Common myeloid progenitor, CD34-positive (primary cell): Measurements from ENCODE around the gene GRIK1.
A peak's percentile ranks its signal among the peaks of the same experiment; 100 is the strongest.

ENCODE experiments used
- CTCF ChIA-PET: fragments of 350-600 bp; sonication (Branson Sonifier 250); formaldehyde crosslinking; loops from one replicate; lab custom pipeline; 2021; ENCODE audit warnings: antibody characterized with exemption; lab: Charles Lee
- POLR2A ChIA-PET: fragments of 350-600 bp; sonication (Branson Sonifier 250); formaldehyde crosslinking; loops from one replicate; lab custom pipeline; 2021; ENCODE audit warnings: antibody characterized with exemption; lab: Charles Lee
- DNase-seq, 3 donors: peaks; one replicate each; pipeline versions ENCODE4 v3.0.0 to v3.0.0-alpha.2; 2013
- H3K27ac ChIP-seq, 2 experiments: 1 replicate in 1 of 2; 2 replicates in 1 of 2; pipeline ENCODE4 v1.7.0; 2013; ENCODE audit warnings: inconsistent platforms in 2 of 2, low read length in 2 of 2, mild to moderate bottlenecking in 2 of 2, low read depth in 1 of 2, moderate library complexity in 1 of 2; ENCODE audit not compliant: severe bottlenecking in 2 of 2, insufficient read depth in 1 of 2, poor library complexity in 1 of 2
- H3K27me3 ChIP-seq, 5 experiments: replicated peaks in 2 of 5; 1 replicate in 3 of 5; 2 replicates in 2 of 5; pipeline versions ENCODE4 v1.6.1 to v1.7.0; 2013; ENCODE audit warnings: low read length in 4 of 5, mild to moderate bottlenecking in 2 of 5, moderate library complexity in 2 of 5, inconsistent platforms in 1 of 5; ENCODE audit not compliant: insufficient read depth in 5 of 5, control insufficient read depth in 4 of 5
- H3K36me3 ChIP-seq, 4 experiments: 1 replicate in 2 of 4; 2 replicates in 2 of 4; pipeline versions ENCODE4 v1.6.1 to v1.7.0; 2013; ENCODE audit warnings: low read length in 3 of 4, control low read depth in 1 of 4, mild to moderate bottlenecking in 1 of 4; ENCODE audit not compliant: control insufficient read depth in 4 of 4, insufficient read depth in 4 of 4
- H3K4me1 ChIP-seq, 4 experiments: 1 replicate in 3 of 4; 2 replicates in 1 of 4; pipeline versions ENCODE4 v1.6.1 to v1.7.1; 2013; ENCODE audit warnings: low read length in 3 of 4, mild to moderate bottlenecking in 3 of 4, control low read depth in 1 of 4, inconsistent platforms in 1 of 4, moderate library complexity in 1 of 4; ENCODE audit not compliant: control insufficient read depth in 4 of 4, insufficient read depth in 4 of 4; ENCODE audit errors: control extremely low read depth in 1 of 4
- H3K4me3 ChIP-seq, 7 experiments: 1 replicate in 4 of 7; 2 replicates in 3 of 7; pipeline versions ENCODE4 v1.5.1 to v1.7.0; 2013; ENCODE audit warnings: mild to moderate bottlenecking in 7 of 7, low read length in 6 of 7, moderate library complexity in 6 of 7, inconsistent platforms in 2 of 7, low read depth in 2 of 7, control low read depth in 1 of 7; ENCODE audit not compliant: insufficient read depth in 4 of 7, control insufficient read depth in 1 of 7; ENCODE audit errors: extremely low read depth in 1 of 7
- H3K9me3 ChIP-seq, 5 experiments: 1 replicate in 4 of 5; 2 replicates in 1 of 5; pipeline versions ENCODE4 v1.6.1 to v1.7.1; 2013; ENCODE audit warnings: low read length in 4 of 5, mild to moderate bottlenecking in 2 of 5, inconsistent platforms in 1 of 5, low read depth in 1 of 5, moderate library complexity in 1 of 5; ENCODE audit not compliant: control insufficient read depth in 4 of 5, insufficient read depth in 2 of 5; ENCODE audit errors: control extremely low read depth in 1 of 5
- WGBS: methylation state at CpG from one replicate; pipeline ENCODE4 v1.1.5; 2013; ENCODE audit not compliant: insufficient coverage; 5-methylcytosine and 5-hydroxymethylcytosine counted together

The GRIK1 gene

DNA sequence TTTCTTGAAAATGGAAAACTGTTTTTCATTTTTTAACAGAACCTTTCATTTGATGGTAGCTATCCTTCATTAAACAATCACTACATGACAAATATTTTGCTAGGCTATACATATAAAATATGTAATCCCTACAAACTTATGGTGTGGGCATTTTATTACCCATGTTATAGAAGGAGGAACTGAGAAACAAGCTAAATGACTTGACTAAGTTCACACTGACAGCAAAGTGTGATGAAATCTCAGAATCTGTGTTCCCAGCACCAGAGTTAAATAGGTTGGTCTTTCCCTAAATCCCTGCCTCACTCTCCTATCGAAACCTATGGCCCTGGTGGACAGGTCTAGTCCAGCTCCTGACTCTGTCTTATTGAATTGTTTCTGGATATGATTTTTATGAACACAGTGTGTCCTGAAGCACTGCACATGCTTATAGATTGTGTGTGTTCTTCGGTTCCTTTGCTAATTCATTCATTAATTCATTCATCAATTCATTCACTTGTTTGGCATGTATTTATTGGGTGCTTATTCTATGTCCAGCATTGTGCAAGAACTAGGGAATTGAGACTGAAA lies 301.0 kb downstream of the GRIK1 start:
- H3K27me3 ChIP-seq: no peaks in the 10 kb centered on the region

DNA sequence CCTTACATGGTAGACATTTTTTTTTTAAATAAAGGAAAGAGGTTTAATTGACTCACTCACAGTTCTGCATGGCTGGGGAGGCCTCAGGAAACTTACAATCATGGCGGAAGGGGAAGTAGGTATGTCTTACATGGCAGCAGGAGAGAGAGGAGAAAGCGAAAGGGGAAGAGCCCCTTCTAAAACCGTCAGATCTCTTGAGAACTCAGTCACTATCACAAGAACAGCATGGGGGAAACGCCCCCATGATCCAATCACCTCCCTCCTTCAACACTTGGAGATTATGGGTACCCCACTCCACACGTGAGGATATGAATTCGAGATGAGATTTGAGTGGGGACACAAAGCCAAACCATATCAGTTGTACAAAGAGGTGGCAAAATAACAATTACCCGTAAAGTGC lies 301.7 kb downstream of the GRIK1 start:
- ChIA-PET POLR2A (no interaction called here), CTCF (no interaction called here)
- peak in 2 of 3 donors; percentile 34 to 45 for DNase-seq
- Histone ChIP-seq H3K4me3 (no peak overlapping the region), H3K36me3 (no peaks in the 10 kb centered on the region), H3K27me3 (no peaks in the 10 kb centered on the region), H3K9me3 (peaks cover 0 to 3% (median 0%) of the 10 kb centered on the region in 5 experiments), H3K27ac (no peak overlapping the region), H3K4me1 (peaks cover 9 to 21% (median 13%) of the 10 kb centered on the region in 4 experiments)
- whole genome bisulfite sequencing: 100% methylated on average over 4 of the region's 7 CpGs

More for the DNA sequence above, 301.0 kb downstream of the GRIK1 start:
- no peak overlapping the region for H3K27ac ChIP-seq
- CTCF ChIA-PET: no interaction called here
- POLR2A ChIA-PET: no interaction called here
- H3K9me3 ChIP-seq: peaks cover 0 to 3% (median 0%) of the 10 kb centered on the region in 5 experiments
- WGBS: no CpG with 5 or more reads among the region's 2 CpGs
- H3K4me3 ChIP-seq: no peak overlapping the region
- DNase-seq: no peak
- no peaks in the 10 kb centered on the region for H3K36me3 ChIP-seq
- H3K4me1 ChIP-seq: peaks cover 9 to 21% (median 13%) of the 10 kb centered on the region in 4 experiments

DNA sequence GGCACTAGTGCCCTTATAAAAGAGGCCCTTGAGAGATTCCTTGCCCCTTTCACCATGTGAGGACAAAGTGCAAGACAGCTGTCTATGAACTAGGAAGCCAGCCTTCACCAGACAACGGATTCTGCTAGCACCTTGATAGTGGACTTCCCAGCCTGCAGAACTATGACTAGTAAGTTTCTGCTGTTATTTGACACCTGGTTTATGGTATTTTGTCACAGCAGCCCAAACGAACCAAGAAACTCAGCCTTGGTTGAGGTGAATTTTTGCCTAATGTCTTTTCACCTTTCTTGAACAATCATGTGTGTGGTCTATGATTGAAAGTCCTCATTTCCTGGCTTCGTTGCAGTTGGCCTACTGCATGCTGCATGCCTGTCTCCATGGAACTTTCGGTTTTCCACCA lies 302.2 kb downstream of the GRIK1 start:
- no peak overlapping the region for H3K27ac ChIP-seq
- 85% methylated on average over 2 of the region's 4 CpGs for WGBS
- no peak for DNase-seq
- H3K4me3 ChIP-seq: no peak overlapping the region
- CTCF ChIA-PET: no interaction called here
- peaks cover 0 to 3% (median 0%) of the 10 kb centered on the region in 5 experiments for H3K9me3 ChIP-seq
- no peaks in the 10 kb centered on the region for H3K27me3 ChIP-seq
- peaks cover 9 to 21% (median 13%) of the 10 kb centered on the region in 4 experiments for H3K4me1 ChIP-seq
- POLR2A ChIA-PET: no interaction called here
- H3K36me3 ChIP-seq: no peaks in the 10 kb centered on the region

DNA sequence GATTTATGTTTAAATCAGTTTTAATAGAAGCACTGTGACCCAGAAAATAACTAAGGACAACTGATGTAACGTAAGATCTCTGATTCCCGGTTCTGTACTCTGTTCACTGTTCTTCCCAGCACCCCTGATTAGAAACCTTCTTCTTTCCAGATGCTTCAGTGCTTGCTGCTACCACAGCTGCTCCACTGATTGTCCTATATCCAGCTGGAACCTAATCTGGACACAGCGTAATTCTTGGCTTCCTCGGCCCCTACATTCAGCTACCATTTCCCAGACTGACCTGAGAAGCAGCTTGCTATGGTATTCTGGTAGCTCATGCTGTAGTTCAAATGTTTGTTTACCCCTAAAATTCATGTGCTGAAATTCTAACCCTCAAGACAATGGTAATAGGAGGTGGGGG lies 302.7 kb downstream of the GRIK1 start:
- Histone ChIP-seq H3K36me3 (no peaks in the 10 kb centered on the region), H3K9me3 (peaks cover 0 to 3% (median 0%) of the 10 kb centered on the region in 5 experiments), H3K4me1 (peaks cover 9 to 21% (median 13%) of the 10 kb centered on the region in 4 experiments), H3K27me3 (no peaks in the 10 kb centered on the region), H3K4me3 (no peak overlapping the region), H3K27ac (no peak overlapping the region)
- CTCF ChIA-PET: no interaction called here
- POLR2A ChIA-PET: no interaction called here
- WGBS: 100% methylated on average over 4 of the region's 4 CpGs
- DNase-seq: no peak

DNA sequence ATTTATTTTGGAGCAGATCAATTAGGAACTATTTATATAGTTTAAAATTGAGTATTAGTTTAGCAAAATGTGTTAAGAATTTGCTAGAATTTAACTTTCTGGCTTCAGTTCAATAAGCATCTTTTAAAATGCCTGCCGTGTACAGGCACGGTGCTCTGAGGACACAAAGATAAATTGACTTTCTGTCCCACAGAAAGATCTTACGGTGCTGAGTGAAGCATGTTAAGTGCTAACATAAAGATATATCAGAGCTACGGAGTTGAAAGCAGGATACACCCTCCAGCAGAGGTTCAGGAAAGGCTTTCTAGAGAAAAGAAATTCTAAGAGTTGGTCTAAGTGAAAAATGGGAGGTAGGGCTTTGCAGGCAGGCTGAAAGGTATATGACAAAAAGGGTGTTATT lies 305.4 kb downstream of the GRIK1 start:
- Histone ChIP-seq H3K27me3 (no peaks in the 10 kb centered on the region), H3K36me3 (no peaks in the 10 kb centered on the region), H3K4me1 (peaks cover 3 to 6% (median 5%) of the 10 kb centered on the region in 4 experiments), H3K4me3 (no peak overlapping the region), H3K9me3 (peaks cover 0 to 3% (median 0%) of the 10 kb centered on the region in 5 experiments), H3K27ac (no peak overlapping the region)
- no peak for DNase-seq
- ChIA-PET CTCF (interaction anchor here (0.9 kb wide), 1 partner anchor 264 kb away, joined by 4 read pairs; no protein-coding TSS in a partner anchor), POLR2A (no interaction called here)
- 80% methylated on average over 2 of the region's 4 CpGs for WGBS

DNA sequence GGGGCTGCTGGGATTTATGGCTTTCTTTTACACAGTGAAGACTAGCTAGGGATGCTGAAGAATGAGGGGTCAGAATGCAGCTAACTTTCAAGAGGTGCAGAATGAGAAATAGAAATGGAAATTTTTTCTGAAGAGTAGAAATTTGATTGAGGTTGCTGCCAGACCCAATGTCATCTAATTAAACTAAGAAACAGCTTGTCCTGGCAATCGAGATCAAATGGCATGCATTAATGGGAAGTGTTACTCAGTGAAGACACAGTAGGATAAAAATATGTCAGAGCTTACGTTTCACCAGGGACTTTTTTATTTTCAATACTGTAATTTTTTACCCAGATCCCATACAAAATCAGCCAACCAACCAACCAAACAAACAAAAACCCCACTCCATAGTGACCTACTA lies 306.0 kb downstream of the GRIK1 start:
- CTCF ChIA-PET: interaction anchor here (0.9 to 1.3 kb wide), 2 partner anchors 10 to 264 kb away, joined by 4 read pairs; no protein-coding TSS in a partner anchor
- no peaks in the 10 kb centered on the region for H3K4me1 ChIP-seq
- H3K27me3 ChIP-seq: no peaks in the 10 kb centered on the region
- H3K9me3 ChIP-seq: peaks cover 0 to 3% (median 0%) of the 10 kb centered on the region in 5 experiments
- DNase-seq: no peak
- no CpG with 5 or more reads among the region's 2 CpGs for WGBS
- H3K4me3 ChIP-seq: no peak overlapping the region
- POLR2A ChIA-PET: no interaction called here
- no peaks in the 10 kb centered on the region for H3K36me3 ChIP-seq
- H3K27ac ChIP-seq: no peak overlapping the region

DNA sequence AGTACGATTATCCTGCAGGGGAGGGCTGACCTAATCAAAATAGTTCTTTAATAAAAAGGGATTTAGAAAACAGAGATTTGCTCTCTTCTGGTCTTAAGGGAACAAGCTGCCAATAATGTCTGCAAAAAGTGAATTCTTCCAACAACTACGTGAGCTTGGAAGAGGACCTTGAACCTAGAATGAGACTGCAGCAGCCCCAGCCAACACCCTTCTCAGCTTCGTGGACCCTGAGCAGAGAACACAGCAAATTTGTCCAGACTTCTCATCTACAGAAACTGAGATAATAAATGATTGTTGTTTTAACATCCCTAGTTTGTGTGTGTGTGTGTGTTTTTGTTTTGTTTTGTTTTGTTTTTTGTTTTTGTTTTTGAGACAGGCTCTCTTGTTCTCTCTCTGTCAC lies 309.4 kb downstream of the GRIK1 start:
- Histone ChIP-seq H3K4me3 (no peak overlapping the region), H3K9me3 (no peaks in the 10 kb centered on the region), H3K27me3 (no peaks in the 10 kb centered on the region), H3K4me1 (no peaks in the 10 kb centered on the region), H3K27ac (no peak overlapping the region), H3K36me3 (no peaks in the 10 kb centered on the region)
- POLR2A ChIA-PET: no interaction called here
- CTCF ChIA-PET: no interaction called here
- no peak for DNase-seq
- WGBS: 100% methylated on average over 2 of the region's 3 CpGs
